Measurements from ENCODE around the gene SGPP1.
"Not testable (repeated sequence)": the region's sequence is repeated elsewhere in the genome, so short reads cannot be mapped to it uniquely, and the experiment has no call there.

SGPP1 gene

DNA sequence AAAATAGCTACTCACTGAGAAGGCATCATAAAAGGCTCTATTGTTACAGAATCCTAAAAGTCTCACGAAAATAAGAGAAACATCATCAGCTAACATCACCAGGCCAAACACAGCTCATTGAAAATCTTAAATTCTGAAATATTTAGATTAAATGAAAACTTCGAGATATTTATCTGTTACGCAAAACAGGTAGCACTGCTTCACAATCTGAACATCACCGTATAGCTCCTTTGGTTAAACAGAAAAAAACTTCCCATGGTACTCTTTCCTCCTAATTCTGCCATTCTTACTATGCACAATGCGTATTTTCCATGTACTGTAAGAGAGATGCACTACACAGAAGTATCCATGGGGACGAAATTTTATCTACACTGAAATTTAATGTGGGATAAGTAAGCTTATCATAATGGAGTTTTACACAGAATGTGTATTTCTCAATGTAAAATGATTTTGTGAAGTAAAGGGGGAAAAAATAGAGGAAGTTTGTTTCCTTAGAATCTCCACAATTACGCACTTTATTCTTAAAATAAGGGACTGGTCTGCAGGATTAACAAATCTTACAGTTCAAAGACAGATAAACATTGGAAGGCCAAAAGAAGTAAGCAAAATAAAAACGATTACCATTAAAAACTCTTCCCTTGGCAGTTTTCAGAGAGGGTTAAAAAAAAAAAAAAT, 1.9 kb downstream of the SGPP1 start:
- no peak for DNase-seq (ENCODE audit: low spot score)

DNA sequence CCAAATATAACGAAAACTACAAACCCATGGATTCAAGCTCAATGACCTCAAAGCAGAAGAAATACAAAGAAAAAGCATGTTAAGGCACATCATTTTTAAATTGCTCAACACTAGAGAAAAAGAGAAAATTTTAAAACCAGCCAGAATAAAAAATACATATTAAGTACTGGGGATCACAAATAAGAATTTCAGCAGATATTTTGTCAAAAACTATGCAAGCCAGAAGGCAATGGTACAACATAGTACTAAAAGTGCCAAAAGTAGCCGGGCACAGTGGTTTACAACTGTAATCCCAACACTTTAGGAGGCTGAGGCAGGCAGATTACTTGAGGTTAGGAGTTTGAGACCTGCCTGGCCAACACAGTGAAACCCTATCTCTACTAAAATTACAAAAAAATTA, 10.2 kb downstream of the SGPP1 start:
- DNase-seq (ENCODE audit: low spot score) = no peak

DNA sequence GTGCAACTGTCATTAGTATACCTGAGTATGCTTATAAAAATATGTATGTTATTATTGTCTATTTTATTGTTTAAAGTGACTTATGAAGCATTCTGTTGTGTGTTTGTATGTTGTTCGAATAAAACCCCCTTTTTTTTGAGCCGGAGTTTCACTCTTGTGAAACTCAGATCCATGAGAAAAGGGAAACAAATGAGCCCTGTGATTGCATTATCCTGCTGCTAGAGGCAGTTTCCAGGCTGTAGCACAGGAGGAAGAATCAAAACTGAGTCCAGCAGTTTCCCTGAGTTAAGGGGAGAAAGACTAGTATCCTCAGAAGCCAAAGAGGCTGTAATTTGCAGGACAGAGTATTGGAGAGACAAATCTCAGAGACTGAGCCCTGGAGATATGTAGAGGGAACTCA, 12.5 kb downstream of the SGPP1 start:
- DNase-seq (ENCODE audit: low spot score) = no peak

DNA sequence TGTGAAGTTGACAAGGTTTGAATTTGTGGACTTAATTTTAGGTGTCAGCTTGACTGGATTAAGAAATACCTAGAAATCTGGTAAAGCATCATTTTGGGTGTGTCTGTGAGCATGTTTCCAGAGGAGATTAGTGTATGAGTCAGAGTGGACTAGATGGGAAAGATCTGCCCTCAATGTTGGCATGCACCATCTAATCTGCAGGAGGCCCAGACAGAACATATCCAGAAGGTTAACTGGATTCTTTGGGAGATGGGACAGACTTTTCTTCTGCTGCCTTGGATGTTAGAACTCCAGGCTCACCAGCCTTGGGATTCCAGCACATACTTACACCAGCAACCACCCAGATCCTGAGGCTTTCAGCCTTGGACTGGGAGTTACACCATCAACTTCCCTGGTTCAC, 14.1 kb downstream of the SGPP1 start:
- no peak for DNase-seq (ENCODE audit: low spot score)

DNA sequence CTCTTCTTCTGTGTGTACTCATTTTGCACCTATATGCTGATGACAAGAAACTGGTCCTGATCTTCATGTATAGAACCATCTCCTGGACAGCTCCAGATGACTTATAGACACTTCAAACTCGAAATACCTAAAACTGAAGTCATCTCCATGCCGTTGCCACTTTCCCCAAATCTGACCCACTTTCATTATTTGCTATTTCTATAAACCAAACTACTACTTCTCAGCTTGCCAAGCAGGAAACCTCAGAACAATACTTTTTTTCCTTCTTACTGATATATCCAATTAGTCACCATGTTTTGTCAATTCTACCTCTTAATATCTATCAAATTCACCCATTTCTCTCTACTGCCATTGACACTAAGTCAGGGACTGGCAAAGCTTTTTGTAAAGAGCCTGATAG, 14.8 kb downstream of the SGPP1 start:
- DNase-seq (ENCODE audit: low spot score) = no peak

DNA sequence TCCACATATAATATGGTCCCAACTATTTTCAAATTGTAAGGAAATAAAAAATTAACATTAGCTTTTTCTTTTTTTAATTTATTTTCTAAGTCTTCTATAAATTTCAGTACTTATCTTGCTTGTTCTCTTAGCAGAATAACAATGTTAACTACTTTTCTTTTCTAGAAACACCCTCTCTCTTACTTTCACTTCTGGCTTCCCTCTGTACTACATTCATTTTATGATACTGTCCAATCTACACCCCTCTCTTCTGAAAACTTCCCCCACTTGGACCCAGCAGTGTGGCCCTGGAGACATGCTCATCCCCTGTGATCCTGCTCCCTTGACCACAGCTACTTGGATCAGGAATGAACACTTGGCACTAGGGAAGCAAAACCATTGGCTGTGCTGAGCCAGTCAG, 15.7 kb downstream of the SGPP1 start:
- no peak for DNase-seq (ENCODE audit: low spot score)

DNA sequence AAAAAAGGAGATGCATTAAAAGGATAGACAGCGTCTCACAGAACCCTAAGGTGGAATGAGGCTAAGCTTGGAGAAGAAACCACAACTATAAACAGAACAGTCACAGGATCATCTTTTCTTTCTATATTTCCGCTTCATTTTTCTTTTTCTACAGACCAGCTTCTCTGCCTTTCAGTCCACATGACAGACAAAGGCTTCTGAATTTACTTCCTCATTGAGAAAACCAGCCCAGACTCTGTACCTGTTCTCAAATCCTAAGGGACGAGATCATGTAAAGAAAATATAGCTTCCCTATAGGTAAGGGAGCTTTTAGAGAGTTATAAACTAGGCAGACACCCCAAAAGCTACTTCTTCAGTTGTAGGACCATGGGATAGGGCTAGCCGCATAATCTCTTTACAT, 17.4 kb downstream of the SGPP1 start:
- no peak for DNase-seq (ENCODE audit: low spot score)

DNA sequence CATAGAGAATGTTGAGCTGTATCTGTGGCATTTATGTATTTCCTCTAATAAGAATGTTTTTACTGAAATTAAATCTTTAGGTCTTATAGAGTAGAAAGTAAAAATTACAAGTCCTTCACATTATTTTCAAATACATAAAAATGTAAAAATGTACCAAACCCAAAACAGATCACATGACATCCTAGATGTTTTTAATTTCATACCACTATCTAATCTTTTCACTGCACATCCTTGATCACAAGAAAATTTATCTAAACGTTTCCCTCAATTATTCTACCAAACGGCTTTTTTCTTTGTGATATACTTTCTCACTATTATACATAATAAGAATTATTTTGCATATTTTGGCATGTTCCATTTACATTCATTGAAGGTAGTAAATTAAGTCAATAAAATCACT, 18.3 kb downstream of the SGPP1 start:
- DNase-seq (ENCODE audit: low spot score) = no peak

DNA sequence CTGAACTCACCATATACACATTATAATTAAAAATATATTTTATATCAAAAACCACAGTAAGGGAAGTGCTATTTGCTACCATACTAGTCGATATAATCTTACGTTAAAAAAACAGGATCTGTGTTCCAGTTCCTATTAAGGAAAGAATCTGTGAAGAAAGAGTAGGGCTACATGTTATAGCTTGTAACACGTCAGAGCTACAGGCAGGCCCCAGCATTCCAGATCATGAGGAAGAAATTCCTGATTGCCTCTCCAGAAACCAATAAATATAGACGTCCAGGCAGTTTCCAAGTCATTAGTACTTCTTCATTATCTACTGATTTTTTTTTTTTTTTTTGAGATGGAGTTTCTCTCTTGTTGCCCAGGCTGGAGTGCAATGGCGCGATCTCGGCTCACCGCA, 20.6 kb downstream of the SGPP1 start:
- DNase-seq (ENCODE audit: low spot score) = no peak

DNA sequence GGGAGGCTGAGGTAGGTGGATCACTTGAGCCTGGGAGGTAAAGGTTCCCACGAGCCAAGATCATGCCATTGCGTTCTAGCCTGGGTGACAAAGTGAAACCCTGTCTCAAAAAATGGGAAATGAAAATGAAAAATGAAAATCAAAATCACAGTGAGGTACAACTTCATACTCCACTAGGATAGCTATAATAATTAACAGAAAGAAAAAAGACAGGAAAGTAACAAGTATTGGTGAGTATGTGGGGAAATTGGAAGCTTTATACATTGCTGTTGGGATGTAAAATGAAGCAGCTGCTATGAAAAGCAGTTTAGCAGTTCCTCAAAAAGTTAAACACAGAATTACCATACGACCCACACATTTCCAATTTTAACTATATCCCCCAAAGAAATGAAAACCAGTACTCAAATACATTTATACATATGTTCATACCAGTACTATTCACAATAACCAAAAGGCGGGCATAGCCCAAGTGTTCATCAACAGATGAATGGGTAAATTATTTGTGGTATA, 22.2 kb downstream of the SGPP1 start:
- DNase-seq (ENCODE audit: low spot score) = no peak

DNA sequence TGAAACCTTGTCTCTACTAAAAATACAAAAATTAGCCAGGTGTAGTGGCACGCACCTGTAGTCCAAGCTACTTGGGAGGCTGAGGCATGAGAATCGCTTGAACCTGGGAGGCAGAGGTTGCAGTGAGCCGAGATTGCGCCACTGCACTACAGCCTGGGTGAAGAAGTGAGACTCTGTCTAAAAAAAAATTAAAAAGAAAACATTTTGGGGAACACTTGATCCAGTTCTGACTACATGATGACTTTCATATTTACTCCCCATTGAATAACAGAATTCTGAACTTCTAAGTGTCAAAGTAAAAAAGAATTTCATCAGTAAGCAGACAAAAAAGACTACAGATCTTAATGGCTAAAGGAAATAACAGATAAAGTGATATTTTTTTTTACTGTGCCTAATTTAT, 25.3 kb downstream of the SGPP1 start:
- DNase-seq (ENCODE audit: low spot score) = not testable (repeated sequence)

DNA sequence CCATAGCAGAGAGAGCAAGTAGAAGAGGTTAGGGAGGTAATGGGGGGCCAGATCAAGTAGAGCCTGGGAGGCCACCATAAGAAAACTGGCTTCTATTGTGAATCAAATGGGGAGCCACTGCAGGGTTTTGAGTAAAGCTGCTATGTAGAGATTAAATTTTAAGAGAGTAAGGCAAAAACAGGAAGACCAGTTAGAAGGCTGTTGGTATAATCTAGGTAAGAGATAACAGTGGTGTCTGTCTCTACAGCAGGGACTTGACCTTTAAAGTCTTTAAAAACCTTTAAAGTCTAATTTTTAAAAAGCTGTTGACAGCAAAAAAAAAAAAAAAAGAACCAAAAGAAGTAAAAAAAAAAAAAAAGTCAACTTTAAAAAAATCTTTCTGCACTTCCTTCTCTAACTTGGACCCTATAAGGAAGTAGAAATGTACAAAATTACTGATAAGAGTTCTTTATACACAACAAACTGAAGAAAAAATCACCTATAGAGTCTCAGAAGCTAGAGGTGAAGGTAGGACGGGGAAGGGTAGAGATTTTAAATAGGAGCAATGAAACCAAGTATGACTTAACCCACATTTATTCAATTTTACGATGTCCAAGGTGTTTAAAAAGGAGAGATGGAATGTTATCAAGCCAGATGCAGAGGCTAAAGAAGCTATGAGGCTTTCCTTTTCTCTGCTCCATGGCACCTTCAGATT, 26.1 kb downstream of the SGPP1 start:
- DNase-seq (ENCODE audit: low spot score) = no peak

DNA sequence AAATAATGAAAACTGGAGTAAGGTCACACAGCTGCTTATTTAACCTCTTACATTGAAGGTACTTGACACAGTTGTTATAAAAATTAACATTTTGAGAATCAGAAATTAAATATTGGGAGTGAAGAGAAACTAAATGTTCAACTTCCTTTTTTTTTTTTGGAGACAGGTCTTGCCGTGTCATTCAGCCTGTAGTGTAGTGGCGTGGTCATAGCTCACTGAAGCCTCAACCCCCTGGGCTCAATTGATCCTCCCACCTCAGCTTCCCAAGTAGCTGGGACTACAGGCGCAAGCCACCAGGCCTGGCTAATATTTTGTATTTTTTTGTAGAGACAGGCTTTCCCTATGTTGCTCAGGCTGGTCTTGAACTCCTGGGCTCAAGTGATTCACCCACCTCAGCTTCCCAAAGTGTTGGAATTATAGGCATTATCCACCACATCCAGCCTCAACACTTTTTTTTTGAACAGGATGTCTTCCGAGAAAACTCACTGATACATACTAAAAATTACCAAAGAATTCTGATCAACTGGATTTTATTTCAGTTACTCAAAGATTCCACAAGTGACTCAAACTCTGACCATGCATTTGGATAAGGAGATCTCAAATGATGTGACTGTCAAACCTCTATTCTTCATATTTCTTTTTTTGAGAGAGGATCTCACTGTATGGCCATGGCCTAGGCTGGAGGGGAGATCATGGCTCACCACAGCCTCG, 35.4 kb downstream of the SGPP1 start:
- no peak for DNase-seq (ENCODE audit: low spot score)

DNA sequence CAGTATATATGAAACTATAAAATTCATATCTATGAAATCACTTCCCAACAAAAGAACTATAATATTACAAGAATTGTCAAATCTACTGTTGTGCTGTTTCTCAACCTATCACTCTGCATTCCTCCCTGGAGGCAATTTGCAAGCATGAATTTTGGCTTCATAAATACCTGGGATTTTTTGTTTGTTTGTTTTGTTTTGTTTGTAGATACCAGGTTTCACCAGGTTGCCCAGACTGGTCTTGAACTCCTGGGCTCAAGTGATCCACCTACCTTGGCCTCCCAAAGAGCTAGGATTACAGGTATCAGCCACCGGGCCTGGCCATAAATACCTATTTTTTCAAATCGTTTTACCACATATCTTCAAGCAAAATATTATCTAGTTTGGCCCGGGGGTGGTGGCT, 38.7 kb downstream of the SGPP1 start:
- no peak for DNase-seq (ENCODE audit: low spot score)

DNA sequence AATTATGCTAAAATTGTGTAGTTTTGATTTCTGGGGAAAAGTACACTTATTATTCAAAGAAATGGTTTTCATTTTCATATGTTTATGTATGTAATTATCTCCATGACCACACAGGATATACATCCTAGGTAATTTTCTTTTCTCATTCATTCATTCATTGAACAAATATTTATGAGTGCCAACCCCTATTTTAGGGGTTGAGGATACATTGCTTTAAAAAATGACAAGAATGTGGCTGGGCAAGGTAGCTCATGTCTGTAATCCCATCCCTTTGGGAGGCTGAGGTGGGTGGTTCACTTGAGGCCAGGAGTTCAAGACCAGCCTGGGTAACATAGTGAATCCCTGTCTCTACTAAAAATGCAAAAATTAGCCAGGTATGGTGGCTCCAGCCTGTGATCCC, 40.9 kb downstream of the SGPP1 start:
- DNase-seq (ENCODE audit: low spot score) = no peak

DNA sequence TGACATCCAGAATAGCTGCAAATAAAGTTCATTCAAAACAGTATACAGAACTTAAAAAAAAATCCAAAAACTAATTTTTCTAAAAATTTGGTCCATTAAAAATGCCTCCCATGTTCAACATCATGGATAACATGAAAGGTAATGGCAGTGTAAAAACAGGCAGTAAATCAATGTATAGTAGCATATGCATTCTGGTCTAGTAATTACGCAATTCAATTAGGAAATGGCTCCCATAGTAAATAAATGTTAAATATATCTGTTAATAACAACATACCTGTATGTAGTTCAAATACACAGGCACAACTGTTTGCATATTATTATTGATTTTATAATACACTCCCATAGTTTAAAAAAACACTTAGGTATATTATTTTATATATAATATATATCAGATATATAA, 42.5 kb downstream of the SGPP1 start:
- DNase-seq (ENCODE audit: low spot score) = no peak

DNA sequence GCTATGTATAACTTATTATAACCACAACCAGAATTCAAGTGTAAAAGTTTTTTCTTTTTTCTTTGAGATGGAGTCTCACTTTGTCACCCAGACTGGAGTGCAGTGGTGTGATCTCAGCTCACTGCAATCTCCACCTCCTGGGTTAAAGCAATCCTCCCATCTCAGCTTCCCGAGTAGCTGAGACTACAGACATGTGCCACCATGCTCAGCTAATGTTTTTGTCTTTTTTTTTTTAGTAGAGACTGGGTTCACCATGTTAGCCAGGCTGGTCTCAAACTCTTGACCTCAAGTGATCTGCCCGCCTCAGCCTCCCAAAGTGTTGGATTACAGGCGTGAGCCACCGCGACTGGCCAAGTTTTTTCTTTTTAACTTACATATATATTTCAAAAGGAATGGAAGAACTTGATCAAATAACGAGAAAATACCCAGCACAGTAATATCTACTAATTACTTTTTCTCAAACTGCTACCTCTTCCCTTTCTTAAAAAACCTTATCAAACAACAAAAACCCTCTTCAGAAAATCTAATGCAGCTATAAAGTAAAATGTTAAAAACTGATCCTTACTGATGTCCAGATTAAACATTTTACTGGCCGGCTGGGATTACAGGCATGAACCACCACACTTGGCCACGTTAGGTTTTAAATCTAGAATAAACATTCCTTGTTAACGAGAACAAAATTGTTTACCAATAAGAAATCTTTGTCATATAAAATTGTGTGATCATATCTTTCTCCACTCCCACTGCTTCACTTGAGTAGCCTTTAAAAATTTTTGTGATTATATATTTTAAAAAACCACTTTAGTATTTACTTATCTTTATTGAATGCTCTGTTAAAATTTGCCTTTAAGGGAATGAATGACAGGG, 44.9 kb downstream of the SGPP1 start:
- no peak for DNase-seq (ENCODE audit: low spot score)

DNA sequence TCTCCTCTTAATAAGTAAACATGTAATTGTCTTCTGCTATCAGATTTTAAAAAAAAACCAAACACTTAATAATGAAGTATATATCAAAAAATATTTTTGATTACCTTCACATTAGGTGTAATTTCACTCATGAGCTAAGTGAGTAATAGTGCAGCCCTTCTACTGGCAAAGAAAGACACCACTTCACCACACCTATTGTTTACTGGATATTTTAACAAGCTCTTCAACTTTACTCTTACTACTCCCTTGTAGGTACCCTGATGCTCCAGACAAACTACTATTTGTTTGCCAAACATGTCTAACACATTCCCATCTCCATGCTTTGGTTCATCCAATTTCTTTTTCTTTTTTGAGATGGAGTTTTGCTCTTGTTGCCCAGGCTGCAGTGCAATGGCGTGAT, 49.3 kb downstream of the SGPP1 start:
- DNase-seq (ENCODE audit: low spot score) = no peak

DNA sequence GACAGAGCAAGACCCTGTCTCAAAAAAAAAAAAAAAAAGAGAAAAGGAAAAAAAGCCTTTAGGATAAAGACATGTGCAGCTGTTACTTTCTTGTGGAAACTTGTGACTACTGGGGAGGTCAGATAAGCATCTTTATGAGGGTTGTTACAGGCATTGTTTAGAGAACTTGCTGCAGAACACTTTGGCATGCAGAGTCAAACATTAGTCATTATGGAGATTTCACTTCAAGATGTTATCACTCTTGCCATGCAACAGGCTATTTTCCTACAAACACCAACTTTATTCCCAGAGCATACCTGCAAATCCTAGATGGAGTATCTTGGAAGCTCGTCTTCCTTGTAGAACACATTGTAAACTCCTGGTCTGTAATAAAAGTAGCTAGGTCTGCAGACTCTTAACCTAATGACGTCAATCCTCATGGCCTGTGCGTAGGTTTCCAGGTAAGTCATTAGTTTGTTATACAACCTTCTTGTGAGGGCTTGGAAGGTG, 49.9 kb downstream of the SGPP1 start:
- no peak for DNase-seq (ENCODE audit: low spot score)

DNA sequence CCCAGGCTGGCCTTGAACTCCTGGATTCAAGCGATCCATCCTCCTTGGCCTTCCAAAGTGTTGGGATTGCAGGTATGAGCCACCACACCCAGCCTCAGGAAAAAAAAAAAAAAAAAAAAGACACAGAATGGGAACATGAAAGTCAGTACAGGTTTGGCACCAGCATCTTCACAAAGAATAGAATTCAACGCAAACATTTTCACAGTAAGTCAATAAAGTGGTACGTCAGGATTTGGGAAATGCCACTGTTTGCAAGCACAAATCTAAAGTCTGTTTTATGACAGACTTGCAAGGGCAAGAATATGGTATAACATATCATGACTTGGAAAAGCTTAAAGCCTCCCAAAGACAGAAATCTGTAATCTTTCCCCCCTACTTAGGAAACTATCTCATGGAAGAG, 51.2 kb downstream of the SGPP1 start:
- DNase-seq (ENCODE audit: low spot score) = no peak

DNA sequence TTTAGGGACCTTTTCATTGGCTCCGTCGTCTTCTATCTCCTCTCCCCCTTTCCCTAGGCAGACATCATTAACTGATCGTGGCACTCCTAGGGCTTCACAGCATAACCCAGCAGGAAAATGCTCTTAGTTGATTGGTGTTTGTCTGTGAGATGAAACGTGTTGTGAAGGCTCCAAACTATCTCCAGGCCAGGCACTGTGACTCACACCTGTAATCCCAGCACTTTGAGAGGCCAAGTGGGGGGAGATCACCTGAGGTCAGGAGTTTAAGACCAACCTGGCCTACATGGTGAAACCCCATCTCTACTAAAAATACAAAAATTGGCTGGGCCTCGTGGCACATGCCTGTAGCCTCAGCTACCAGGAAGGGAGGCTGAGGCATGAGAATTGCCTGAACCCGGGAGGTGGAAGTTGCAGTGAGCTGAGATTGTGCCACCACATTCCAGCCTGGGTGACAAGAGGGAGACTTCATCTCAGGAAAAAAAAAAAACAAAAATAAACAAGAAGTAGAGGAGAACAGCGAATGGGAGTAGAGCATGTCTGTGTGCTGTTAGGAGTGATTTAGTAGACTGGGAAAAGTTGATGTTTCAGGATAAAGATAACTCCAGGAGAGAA, 53.9 kb downstream of the SGPP1 start:
- no peak for DNase-seq (ENCODE audit: low spot score)

DNA sequence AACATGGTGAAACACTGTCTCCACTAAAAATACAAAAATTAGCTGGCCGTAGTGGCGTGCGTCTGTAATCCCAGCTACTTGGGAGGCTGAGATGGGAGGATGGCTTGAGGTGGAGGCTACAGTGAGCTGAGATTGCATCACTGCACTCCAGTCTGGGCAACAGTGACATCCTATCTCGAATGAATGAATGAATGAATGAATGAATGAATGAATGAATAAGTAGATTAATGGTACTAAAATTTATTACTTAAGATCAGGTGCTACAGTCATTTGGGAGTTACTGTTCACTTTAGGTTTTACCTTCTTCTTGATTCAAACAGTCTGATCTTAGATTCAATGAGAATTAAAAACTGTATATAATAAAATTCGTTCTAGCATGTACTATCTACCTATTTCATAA, 54.6 kb downstream of the SGPP1 start:
- no peak for DNase-seq (ENCODE audit: low spot score)
